Fibroblast of upper back skin (primary cell): Measurements from ENCODE around the gene APELA.
"Not testable (repeated sequence)": the region's sequence is repeated elsewhere in the genome, so short reads cannot be mapped to it uniquely, and the experiment has no call there.

Experiments
- DNase-seq: peaks from one replicate; pipeline ENCODE4 v3.0.0-alpha.2; 2013

Gene APELA

DNA sequence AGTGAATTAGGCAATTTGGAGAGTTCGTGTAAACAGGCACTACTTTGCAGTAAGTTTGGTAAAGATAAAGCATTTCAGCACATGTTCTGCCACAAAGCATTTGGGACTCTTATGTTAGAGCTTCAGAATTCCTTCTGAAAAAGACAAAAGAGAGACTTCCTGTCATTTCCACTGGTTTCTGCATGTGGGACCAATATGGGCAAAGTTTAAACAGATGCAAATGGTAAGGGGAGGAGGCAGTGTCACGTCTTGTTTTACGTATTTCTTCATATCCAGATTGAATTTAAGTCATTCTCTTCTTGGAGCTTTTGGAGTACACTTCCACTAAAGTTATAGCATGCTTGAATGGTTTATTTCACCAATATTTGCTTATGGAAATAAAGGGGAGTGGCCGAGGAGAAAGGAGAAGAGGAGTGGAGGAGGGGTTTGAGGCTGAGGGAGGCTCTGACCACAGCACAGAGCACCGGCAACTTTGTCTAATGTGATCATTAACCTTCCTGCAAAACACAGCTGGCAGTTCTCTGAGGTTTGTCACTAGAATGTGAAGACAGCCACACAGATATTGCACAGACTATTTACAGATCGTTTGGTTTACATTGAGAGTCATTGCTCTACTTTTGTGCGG, at the start of gene APELA:
Gene APELA, plus strand, starts transcription at position 479 of the 625 bp plus-strand sequence. CDS start 154 bp downstream, outside the sequence.
- no peak for DNase-seq

GRCh38 chr4:164828955-164829354, 48.0 kb upstream of the APELA start:
- DNase-seq, result no peak

GRCh38 chr4:164846566-164846965, 30.4 kb upstream of the APELA start:
- no peak for DNase-seq

DNA sequence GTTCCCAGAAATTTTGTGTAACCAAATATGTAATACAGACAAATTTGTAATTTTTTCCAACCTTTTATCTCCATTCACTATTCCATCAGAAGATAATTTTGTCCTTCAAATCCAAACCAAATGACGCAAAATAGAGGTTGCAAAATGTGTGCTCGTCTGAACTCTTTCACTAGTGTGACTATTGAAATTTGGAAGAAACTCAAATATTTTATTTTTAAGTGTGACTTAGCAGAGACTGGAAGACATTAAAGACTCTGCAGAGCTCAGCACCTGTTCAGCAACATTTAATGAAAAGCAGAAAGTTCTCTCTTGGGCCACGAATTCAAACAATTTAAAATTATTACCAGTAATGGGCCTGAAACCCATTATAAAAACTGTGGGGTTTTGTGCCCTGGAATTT, 30.0 kb upstream of the APELA start:
- DNase-seq, result no peak

GRCh38 chr4:164847967-164848649, 28.9 kb upstream of the APELA start:
- no peak for DNase-seq

- DNase-seq, result no peak
These were observed 20.6 kb upstream of the APELA start for GRCh38 chr4:164856396-164856795.

DNA sequence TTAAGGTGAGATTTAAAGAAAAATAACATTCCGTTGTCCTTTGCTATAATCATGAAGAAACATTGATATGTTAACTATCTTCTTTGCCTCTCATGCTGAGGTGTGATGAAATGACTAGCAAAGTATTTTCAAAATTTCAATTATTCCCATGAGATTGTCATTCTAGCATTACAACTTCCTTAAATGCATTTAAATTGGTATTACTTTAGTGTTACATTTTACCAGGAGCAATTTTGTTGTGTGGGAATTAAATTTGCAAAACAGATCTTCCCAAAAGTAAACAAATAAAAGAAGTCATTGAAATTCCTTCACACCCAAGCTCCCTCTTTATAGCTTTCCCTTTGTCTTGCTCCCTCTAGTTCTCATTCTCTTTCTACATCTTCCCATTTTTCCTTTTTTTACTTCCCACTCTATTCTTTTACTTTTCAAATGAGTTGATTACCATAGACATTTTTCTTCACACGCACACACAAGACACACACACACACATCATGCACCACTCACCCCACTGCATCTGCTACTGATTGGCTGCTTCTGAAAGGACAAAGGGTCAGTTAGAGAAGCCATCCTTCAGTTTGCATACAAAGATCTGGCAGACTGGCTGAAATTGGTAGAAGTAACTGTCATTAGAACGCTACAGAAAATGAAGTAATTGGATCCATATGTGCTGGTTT, 10.0 kb upstream of the APELA start:
- DNase-seq, result peak; percentile 21

DNA sequence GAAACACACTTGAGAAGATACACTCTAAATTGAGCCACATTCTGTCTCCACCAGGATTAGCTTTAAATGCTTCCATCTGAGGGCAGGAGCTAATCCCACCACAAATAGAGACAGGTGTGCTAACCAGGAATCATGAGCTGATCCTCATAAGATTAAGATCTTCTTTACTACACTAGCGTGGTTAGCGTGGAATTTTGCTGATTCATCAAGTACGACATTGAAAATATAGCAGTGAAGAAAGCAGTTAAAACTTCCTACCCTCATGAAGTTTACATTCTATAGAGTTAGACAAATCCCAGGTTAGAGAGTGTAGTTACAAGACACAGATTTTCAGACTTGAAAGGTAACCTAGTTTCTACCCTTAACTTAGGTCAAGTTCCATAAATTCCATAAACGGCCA, 5.3 kb upstream of the APELA start:
- DNase-seq, result no peak

GRCh38 chr4:164872481-164872880, 4.5 kb upstream of the APELA start:
- DNase-seq, result no peak

DNA sequence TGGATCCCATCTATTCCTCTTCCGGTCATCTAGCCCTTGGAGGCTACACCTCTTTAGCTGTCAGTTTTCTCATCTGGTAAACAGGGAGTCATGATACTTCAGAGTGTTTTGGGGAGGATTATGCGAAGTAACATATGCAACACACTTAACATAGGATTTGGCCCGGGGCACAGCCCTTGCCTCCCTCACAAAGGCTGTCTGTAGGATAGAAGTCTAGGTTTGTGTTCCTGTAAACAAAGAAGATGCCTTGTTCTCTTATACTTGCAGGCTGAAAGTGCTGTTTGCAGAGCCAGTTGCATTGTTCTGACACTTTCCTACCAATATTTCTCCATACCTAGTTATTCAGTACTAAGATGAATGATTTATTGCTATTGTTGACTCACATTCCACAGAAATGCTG, 2.2 kb upstream of the APELA start:
- DNase-seq, result no peak

- DNase-seq, result no peak
These were observed 3.7 kb downstream of the APELA start for GRCh38 chr4:164880489-164881262.

- DNase-seq, result no peak
These were observed 11.2 kb downstream of the APELA start for GRCh38 chr4:164888096-164888715.

DNA sequence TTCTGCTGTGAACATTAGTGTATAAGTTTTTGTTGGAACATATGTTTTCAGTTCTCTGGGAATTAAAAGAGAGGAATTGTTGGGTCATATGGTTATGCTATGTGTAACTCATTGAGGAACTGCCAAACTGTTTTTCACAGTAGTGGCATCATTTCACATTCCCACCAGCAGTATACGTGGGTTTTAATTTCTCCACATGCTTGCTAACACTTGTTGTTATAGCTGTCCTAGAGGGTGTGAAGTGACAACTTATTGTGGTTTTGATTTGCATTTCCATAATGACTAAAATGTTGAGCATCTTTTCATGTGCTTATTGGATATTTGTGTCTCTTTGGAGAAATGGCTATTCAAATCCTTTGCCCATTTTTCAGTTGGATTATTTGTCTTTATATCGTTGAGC, 13.7 kb downstream of the APELA start:
- DNase-seq, result no peak

DNA sequence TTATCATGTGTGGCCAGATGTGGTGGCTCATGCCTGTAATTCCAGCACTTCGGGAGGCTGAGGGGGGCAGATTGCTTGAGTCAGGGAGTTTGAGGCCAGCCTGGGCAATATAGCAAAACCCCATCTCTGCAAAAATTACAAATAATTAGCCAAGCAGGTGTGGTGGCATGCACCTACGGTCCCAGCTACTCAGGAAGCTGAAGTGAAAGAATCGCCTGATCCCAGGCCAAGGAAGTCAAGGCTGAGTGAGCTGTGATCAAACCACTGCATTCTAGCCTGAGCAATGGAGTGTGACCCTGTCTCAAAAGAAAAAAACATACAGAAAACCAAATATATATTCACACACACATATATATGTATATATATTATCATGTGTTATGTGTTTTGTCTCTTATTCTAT, 15.0 kb downstream of the APELA start:
- no peak for DNase-seq

DNA sequence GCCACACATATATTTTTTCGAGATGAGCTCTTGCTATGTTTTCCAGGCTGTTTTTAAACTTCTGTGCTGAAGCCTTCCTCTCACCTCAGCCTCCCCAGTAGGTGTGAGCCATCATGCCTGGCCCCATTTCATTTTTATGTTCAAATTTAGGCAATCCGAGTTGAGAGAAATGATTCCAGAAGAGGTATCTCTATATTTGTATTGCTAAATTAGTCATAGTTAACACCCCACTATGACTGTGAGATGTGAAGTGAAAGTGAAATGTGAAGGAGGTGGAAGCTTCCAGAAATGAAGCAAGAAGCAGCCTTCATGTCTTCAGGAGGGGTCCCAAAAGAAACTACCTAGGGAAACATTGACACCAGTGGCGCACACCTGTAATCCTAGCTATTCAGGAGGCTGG, 17.7 kb downstream of the APELA start:
- DNase-seq, result no peak

DNA sequence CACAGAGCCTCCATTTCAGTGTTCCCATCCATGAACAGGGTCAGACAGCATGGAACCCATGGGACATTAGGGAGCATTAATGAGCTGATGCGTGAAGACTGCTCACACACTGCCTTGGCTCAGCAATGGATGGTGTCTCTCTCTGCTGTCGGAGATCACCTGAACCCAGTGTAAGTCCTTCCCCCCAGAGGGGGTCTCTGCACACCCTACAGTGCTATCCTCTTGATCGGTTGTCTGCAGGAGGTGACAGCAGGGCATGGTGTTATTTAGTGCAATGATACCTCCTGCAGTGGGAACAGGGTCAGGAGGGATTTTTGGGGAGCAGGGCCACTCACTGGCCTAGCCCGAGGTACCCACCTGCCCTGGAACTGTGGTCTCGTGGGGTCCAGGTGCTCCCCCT, 25.6 kb downstream of the APELA start:
- no peak for DNase-seq

DNA sequence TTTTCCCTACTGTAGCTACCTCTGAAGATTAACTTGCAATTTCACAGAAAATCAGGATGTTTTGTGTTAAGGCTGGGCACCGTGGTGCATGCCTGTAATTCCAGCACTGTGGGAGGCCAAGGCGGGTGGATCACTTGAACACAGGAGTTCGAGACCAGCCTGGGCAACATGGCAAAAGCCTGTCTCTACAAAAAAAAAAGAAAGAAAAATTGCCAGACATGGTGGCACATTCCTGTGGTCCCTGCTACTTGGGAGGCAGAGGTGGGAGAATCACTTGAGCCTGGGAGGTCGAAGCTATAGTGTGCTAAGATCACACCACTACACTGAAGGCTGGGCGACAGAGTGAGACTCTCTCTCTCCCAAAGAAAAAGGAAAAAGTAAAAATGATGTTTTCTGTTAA, 27.4 kb downstream of the APELA start:
- no peak for DNase-seq

DNA sequence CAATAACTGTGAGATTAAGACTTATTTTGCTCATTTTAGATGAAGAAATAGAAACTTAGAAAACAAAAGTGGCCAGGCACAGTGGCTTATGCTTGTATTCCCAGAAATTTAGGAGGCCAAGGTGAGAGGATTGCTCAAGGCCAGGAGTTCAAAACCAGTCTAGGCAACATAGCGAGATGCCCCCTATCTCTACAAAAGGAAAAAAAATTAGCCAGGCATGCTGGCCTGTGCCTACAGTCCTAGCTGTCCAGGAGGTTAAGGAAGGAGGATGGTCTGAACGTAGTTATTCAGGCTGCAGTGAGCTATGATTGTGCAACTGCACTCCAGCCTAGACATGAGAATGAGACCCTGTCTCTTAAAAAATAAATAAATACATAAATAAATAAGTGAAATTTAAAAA, 28.0 kb downstream of the APELA start:
- no peak for DNase-seq

DNA sequence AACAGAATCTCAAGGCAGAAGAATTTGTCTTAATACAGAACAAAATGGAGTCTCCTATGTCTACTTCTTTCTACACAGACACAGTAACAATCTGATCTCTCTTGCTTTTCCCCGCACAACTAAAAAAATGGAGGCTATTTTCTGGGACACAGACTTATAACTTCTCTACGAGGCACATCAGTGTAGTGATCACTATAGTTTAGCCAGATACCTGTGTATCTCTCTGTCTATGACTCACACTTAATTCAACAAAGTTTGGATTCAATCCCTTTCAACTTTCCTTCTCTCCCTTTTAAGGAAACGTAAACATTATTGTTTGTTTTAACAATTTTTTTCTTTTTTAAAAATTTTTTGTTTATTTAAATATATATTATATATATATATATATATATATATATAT, 29.4 kb downstream of the APELA start:
- DNase-seq, result no peak

DNA sequence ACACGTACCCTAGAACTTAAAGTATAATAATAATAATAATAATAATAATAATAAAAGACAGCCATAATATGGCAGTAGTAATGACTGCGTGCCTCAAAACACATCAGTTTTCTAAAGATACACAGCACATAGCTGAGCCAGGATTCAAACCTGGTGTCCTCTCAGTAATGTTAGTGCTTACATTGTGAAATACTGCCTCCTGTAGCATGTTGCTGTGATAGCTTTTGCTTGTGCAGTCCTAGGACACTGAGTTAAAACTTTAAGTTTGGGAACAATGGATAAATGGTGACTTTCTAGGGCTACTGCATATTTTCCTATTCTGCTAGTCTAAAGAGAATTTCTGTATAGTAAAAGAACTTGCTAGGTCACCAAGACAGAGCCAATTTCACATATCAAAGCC, 36.5 kb downstream of the APELA start:
- not testable (repeated sequence) for DNase-seq

DNA sequence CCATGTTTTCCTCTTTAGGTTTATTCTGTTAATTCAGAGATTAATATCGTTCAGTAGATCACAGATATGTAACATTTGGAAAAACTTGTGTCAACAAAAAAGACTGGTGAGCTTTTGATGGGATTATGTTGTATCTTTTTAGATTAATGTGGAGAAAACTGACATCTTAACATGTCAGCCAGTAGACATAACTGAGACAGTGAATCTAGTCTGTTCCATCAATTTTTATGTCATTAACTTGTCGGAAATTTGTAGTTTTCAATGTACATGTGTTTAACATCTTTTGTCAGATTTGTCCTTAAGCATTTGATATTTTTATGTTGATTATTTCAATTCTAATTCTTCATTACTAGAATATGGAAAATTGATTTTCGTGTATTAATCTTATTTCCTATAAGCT, 42.0 kb downstream of the APELA start:
- no peak for DNase-seq

DNA sequence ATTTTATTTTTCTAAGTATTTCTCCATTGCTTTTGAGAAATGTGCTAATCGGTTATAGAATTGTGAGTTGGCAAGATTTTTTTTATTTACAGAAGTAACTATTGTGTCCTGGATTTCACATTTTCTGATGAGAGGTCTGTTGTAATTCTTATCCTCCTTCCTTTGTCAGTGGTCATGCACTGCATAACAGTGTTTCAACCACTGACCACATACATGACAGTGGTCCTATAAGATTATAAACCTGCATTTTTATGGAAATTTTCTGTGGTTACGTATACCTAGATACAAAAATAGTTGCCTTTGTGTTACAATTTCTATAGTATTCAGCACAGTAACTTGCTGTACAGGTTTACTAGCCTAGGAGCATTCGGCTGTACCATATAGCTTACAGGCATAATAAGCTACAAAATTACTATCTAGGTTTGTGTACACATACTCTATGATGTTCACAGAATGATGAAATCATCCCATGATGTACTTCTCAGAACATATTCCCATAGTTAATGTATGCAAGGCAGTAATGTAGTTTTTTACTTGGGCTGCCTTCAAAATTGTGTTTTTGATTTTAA, 47.8 kb downstream of the APELA start:
- DNase-seq, result no peak

DNA sequence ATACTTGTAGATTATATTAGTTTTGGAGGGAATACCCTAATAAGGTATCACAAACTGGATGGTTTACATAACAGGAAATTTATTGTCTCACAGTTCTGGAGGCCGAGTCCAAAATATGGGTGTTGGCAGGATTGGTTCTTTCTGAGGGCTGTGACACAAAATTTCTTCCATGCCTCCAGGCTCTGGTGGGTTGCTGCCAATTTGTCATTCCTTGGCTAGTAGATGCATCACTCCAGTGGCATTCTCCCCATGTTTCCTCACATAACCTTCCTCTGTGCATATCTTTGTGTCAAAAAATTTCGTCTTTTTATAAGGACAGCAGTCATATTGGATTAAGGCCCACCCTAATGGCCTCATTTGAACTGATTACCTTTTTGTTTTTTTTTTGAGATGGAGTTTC, 49.3 kb downstream of the APELA start:
- DNase-seq, result no peak
